GM12875 (cell line): ENCODE measurements around the gene ZDHHC11.
A peak's percentile ranks its signal among the peaks of the same experiment; 100 is the strongest.
"Not testable (repeated sequence)": the region's sequence is repeated elsewhere in the genome, so short reads cannot be mapped to it uniquely, and the experiment has no call there.

ENCODE experiments used
- H3K4me3 ChIP-seq: one replicate; pipeline ENCODE4 v1.5.1; 2011; ENCODE audit warnings: low read depth, low read length, control low read depth
- TF ChIP-seq, protein P1 (sequence below): IDR thresholded peaks from 2 replicates; pipeline ENCODE4 v1.5.1; 2011; ENCODE audit warnings: low read depth, mild to moderate bottlenecking, control low read depth, inconsistent platforms, low read length, moderate library complexity, borderline replicate concordance; ENCODE audit not compliant: insufficient read depth

The ZDHHC11 gene

DNA sequence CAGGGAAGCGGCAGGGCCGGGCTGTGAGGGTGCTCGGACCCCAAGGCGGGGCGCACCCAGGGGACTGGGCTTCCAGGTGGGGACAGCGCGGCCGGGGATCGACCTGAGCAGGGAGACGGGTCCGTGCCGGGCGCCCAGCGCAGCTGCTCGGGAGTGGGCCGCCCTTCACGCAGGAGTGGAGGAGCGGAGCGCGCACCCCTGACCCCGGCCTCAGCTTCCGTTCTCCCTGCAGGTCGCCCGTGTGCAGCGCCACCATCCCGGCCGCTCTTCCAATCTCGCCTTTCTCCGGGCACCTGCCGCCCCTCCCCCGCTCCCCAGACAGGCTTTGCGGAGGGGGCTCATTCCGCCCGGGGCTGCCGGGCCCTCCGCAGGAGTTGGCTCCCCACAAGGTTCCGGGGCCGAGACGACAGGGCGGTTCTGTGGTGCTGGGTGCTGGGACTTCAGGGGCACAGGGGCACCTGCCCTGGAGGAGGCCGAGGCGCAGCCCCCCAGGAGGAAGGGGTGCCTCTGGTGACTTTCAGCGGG lies 65.5 kb downstream of the ZDHHC11 start:
- not testable (repeated sequence) for H3K4me3 ChIP-seq

GRCh38 chr5:784428-785177 lies 66.2 kb downstream of the ZDHHC11 start, which contains the start of gene ZDHHC11B:
Gene ZDHHC11B (minus strand): TSS chr5:784729. CDS start chr5:766919, 17,810 bp downstream.
- peak within 1 kb of the TSS; percentile 15 for H3K4me3 ChIP-seq

- H3K4me3 ChIP-seq = not testable (repeated sequence)
These were observed 66.8 kb downstream of the ZDHHC11 start for GRCh38 chr5:783881-784427.

DNA sequence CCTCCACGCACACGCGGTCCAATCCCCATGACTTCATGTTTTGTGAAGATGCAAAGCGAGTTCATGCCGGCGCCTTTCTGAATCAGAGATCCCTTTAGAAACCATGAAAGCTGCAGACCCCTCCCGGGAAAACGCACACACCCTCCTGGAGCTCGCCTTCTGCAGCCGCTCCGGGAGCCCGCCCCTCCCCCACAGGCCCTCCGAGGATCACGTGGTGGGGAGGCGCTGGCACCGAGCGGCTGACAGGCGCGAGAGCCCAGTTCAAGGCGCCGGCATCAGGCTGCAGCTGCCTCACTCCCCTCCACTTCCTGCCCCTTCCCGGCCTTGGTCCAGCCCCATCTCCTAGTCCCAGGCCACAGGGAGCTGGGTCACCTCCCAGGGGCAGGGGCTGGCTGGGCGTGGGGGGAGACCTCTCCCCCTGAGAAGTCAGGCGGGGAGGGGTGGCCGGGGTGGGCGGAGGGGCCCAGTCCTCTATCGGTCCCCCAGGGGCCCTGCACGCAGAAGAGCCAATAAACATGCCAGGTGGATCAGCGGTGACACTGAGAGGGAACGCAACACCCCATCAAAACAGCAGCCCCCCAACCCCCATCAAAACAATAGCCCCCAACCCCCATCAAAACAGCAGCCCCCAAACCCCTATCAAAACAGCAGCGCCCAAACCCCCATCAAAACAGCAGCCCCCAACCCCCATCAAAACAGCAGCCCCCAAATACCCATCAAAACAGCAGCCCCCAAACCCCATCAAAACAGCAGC lies 67.6 kb downstream of the ZDHHC11 start:
- H3K4me3 ChIP-seq = not testable (repeated sequence)

GRCh38 chr5:782356-782755 lies 68.4 kb downstream of the ZDHHC11 start:
- H3K4me3 ChIP-seq = not testable (repeated sequence)

- H3K4me3 ChIP-seq = not testable (repeated sequence)
These were observed 70.2 kb downstream of the ZDHHC11 start for GRCh38 chr5:780571-780970.

DNA sequence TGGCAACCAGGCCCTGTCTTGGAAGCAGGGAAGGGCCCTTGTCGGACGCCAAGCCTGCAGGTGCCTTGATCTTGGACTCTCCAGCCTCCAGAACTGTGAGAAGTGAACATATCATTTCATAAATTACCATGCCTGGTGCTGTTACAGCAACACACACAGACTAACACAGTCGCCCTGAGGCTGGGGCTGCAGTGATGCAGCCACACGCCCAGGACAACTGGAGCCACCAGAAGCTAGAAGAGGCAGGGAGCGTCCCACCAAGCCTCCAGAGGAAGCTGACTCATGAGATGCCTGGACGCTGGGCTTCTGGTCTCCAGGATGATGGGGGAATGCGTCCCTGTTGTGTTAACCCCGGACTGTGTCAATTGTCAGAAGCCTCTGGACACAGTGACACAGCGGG lies 71.8 kb downstream of the ZDHHC11 start:
- not testable (repeated sequence) for H3K4me3 ChIP-seq

DNA sequence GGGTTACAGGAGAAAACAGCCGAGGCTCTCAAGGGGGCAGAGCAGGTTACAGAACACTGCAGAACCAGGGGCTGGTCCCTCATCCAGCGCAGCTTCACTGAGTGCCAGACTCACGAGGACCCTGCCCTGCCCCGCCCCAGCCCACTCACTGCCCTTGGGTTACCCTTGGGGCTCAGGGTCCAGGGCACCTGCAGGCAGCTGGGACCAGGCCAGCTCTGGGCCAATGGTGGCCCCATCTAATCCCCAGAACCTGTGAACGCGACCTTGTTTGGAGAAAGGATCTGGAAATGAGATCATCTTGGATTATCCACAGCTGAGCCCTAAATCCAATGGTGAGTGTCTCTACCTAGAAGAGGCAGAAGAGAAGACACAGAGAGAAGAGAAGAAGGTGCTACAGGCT lies 72.4 kb downstream of the ZDHHC11 start:
- not testable (repeated sequence) for H3K4me3 ChIP-seq

DNA sequence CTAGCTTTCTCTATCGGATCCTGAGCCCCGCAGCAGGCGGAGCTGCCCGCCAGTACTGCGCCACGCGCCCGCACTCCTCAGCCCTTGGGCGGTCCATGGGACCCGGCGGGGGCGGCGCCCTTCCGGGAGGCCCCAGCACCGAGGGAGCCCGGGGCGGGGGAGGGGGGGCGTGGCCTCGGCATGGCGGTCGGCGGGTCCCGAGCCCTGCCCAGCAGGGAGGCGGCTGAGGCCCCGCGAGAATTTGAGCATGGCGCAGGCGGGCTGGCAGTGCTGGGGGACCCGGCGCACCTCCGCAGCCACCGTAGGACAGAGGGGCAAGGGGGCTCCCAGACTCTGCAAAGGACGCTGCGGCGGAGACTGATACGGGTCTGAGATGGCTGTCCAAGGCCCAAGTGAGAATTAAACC lies 73.0 kb downstream of the ZDHHC11 start:
- no peak overlapping the region for H3K4me3 ChIP-seq
- TF ChIP-seq, protein P1, sequence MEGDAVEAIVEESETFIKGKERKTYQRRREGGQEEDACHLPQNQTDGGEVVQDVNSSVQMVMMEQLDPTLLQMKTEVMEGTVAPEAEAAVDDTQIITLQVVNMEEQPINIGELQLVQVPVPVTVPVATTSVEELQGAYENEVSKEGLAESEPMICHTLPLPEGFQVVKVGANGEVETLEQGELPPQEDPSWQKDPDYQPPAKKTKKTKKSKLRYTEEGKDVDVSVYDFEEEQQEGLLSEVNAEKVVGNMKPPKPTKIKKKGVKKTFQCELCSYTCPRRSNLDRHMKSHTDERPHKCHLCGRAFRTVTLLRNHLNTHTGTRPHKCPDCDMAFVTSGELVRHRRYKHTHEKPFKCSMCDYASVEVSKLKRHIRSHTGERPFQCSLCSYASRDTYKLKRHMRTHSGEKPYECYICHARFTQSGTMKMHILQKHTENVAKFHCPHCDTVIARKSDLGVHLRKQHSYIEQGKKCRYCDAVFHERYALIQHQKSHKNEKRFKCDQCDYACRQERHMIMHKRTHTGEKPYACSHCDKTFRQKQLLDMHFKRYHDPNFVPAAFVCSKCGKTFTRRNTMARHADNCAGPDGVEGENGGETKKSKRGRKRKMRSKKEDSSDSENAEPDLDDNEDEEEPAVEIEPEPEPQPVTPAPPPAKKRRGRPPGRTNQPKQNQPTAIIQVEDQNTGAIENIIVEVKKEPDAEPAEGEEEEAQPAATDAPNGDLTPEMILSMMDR = no peak

- H3K4me3 ChIP-seq = no peak overlapping the region
- TF ChIP-seq, protein P1 = no peak
These were observed 73.7 kb downstream of the ZDHHC11 start for GRCh38 chr5:776862-777711.

- TF ChIP-seq, protein P1 = no peak
- H3K4me3 ChIP-seq = no peak overlapping the region
These were observed 74.6 kb downstream of the ZDHHC11 start for GRCh38 chr5:775961-776861.

GRCh38 chr5:775595-775960 lies 75.2 kb downstream of the ZDHHC11 start:
- not testable (repeated sequence) for H3K4me3 ChIP-seq

DNA sequence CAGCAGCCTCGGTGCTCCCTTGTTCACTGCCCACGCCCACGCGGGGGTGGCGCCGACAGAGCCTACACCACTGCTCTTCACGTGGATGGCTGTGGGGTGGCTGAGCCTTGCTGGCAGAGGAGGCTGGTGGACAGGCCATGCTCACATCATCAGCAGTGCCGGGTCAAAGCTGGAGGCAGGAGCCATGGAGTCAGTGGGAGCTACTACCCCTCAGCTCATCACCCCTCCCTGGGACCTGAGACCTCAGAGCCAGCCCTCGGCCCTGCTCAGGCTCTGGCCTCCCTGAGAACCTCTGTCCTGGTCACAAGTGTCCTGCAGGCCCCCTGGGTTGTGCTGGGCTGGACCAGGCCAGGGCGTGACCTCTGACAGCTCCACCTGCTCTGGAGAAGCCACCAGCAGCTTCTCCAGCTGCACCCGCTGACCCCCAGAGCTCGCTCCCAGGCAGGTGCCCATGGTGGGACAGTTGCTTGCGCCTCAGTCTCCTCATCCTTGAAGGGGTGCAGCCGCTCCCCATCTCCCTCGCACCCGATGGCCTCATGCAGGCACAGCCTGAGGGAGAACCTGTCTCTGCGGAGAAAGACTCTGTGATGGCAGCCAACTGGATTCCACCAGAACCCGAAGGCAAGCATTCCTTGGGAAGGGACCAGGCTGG lies 75.8 kb downstream of the ZDHHC11 start:
- not testable (repeated sequence) for H3K4me3 ChIP-seq

GRCh38 chr5:774304-774703 lies 76.5 kb downstream of the ZDHHC11 start:
- not testable (repeated sequence) for H3K4me3 ChIP-seq
